Measurements from ENCODE around the gene PISD. TPM values are rescaled to one million over a fixed set of nuclear protein-coding genes. Genes with fewer than 3 reads are reported as not detected.
"Not testable (repeated sequence)": the region's sequence is repeated elsewhere in the genome, so short reads cannot be mapped to it uniquely, and the experiment has no call there.

PISD gene
- total RNA-seq, 2 donors from 2014 or later, result 39.1 to 43.4 TPM

DNA sequence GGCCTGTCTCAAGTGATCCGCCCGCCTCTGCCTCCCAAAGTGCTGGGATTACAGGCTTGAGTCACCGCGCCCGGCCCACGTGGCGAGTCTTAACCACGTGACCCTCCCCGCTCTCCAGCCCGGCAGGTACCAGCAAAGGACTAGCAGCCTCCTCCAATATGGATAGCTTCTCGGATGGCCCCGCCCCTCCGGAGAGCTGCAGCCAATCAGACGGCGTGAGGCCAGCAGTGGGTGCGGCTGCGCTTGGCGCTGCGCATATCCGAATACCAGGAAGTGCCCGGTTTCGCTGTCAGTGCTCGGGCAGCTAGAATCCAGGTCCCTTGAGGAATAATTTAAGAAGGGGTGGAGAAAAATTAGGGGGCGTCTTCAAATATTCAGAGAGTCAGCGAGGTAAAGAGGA lies 14.7 kb upstream of the PISD start:
- Histone ChIP-seq H3K4me1 (ENCODE audit: control insufficient read depth, insufficient read depth, low read length) (no peaks in the 10 kb centered on the region), H3K4me3 (ENCODE audit: low read length) (no peak overlapping the region), H3K36me3 (ENCODE audit: control insufficient read depth, insufficient read depth, low read length) (no peaks in the 10 kb centered on the region), H3K9ac (ENCODE audit: extremely low read depth, low read length, poor library complexity, severe bottlenecking) (no peak overlapping the region), H3K9me3 (ENCODE audit: control insufficient read depth, low read length) (no peaks in the 10 kb centered on the region), H3K27me3 (ENCODE audit: control insufficient read depth, insufficient read depth, low read length, poor library complexity, severe bottlenecking) (no peaks in the 10 kb centered on the region), H3K27ac (ENCODE audit: low read depth, low read length) (no peak overlapping the region)
- H3K27ac Mint-ChIP-seq, result no peak overlapping the region
- peak overlapping the region; percentile 60 for H3K4me3 Mint-ChIP-seq
- 85 to 91% methylated on average over 17 to 25 of the region's 25 CpGs for WGBS, 2 experiments (ENCODE audit: insufficient coverage in 1 of 2, insufficient read length in 1 of 2)
- H3K36me3 Mint-ChIP-seq (ENCODE audit: low read depth), result no peaks in the 10 kb centered on the region
- peaks cover 4% of the 10 kb centered on the region for H3K9me3 Mint-ChIP-seq
- H3K4me1 Mint-ChIP-seq, result no peaks in the 10 kb centered on the region
- DNase-seq, result peak; percentile 97
- TF ChIP-seq, protein P1, sequence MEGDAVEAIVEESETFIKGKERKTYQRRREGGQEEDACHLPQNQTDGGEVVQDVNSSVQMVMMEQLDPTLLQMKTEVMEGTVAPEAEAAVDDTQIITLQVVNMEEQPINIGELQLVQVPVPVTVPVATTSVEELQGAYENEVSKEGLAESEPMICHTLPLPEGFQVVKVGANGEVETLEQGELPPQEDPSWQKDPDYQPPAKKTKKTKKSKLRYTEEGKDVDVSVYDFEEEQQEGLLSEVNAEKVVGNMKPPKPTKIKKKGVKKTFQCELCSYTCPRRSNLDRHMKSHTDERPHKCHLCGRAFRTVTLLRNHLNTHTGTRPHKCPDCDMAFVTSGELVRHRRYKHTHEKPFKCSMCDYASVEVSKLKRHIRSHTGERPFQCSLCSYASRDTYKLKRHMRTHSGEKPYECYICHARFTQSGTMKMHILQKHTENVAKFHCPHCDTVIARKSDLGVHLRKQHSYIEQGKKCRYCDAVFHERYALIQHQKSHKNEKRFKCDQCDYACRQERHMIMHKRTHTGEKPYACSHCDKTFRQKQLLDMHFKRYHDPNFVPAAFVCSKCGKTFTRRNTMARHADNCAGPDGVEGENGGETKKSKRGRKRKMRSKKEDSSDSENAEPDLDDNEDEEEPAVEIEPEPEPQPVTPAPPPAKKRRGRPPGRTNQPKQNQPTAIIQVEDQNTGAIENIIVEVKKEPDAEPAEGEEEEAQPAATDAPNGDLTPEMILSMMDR (conservative IDR thresholded peaks at IDR 0.05), result no peak
- peaks cover 7% of the 10 kb centered on the region for H3K27me3 Mint-ChIP-seq (ENCODE audit: insufficient read depth)

DNA sequence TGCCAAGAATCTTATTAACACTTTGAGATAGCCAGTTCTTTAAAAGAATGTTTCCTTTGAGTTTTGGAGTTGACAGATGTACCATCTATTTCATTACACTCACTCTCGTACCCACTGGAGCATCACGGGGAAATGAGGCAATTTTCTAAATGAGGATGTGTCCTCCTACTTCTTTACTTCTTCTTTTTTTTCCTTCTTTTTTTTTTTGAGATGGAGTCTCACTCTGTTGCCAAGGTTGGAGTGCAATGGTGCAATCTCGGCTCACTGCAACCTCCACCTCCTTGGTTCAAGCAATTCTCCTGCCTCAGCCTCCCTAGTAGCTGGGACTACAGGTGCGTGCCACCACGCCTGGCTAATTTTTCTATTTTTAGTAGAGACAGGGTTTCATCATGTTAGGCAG lies 12.2 kb upstream of the PISD start:
- not testable (repeated sequence) for DNase-seq; H3K27me3 ChIP-seq (ENCODE audit: control insufficient read depth, insufficient read depth, low read length, poor library complexity, severe bottlenecking); H3K4me1 ChIP-seq (ENCODE audit: control insufficient read depth, insufficient read depth, low read length); H3K4me1 Mint-ChIP-seq; H3K9me3 Mint-ChIP-seq; H3K9me3 ChIP-seq (ENCODE audit: control insufficient read depth, low read length); H3K4me3 ChIP-seq (ENCODE audit: low read length); H3K27me3 Mint-ChIP-seq (ENCODE audit: insufficient read depth); H3K36me3 ChIP-seq (ENCODE audit: control insufficient read depth, insufficient read depth, low read length); H3K27ac ChIP-seq (ENCODE audit: low read depth, low read length); H3K36me3 Mint-ChIP-seq (ENCODE audit: low read depth); H3K27ac Mint-ChIP-seq; H3K4me3 Mint-ChIP-seq; H3K9ac ChIP-seq (ENCODE audit: extremely low read depth, low read length, poor library complexity, severe bottlenecking)
- WGBS, 2 experiments (ENCODE audit: insufficient coverage in 1 of 2, insufficient read length in 1 of 2), result 89 to 96% methylated on average over 3 to 5 of the region's 5 CpGs

DNA sequence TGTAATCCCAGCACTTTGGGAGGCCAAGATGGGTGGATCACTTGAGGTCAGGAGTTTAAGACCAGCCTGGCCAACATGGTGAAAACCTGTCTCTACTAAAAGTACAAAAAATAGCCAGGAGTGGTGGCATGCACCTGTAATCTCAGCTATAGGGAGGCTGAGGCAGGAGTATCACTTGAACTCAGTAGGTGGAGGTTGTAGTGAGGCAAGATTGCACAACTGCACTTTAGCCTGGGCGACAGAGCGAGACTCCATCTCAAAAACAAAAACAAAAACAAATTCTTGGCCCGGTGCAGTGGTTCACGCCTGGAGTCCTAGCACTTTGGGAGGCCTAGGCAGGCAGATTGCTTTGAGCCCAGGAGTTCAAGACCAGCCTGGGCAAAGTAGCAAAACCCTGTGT lies 6.8 kb upstream of the PISD start:
- not testable (repeated sequence) for H3K9me3 Mint-ChIP-seq; H3K27me3 ChIP-seq (ENCODE audit: control insufficient read depth, insufficient read depth, low read length, poor library complexity, severe bottlenecking); H3K4me1 ChIP-seq (ENCODE audit: control insufficient read depth, insufficient read depth, low read length); H3K36me3 Mint-ChIP-seq (ENCODE audit: low read depth); H3K36me3 ChIP-seq (ENCODE audit: control insufficient read depth, insufficient read depth, low read length); DNase-seq; H3K9me3 ChIP-seq (ENCODE audit: control insufficient read depth, low read length); H3K4me3 ChIP-seq (ENCODE audit: low read length); H3K27ac ChIP-seq (ENCODE audit: low read depth, low read length); H3K27ac Mint-ChIP-seq; H3K27me3 Mint-ChIP-seq (ENCODE audit: insufficient read depth); H3K4me1 Mint-ChIP-seq; H3K4me3 Mint-ChIP-seq; H3K9ac ChIP-seq (ENCODE audit: extremely low read depth, low read length, poor library complexity, severe bottlenecking)
- 70 to 89% methylated on average over 3 to 4 of the region's 4 CpGs for WGBS, 2 experiments (ENCODE audit: insufficient coverage in 1 of 2, insufficient read length in 1 of 2)

DNA sequence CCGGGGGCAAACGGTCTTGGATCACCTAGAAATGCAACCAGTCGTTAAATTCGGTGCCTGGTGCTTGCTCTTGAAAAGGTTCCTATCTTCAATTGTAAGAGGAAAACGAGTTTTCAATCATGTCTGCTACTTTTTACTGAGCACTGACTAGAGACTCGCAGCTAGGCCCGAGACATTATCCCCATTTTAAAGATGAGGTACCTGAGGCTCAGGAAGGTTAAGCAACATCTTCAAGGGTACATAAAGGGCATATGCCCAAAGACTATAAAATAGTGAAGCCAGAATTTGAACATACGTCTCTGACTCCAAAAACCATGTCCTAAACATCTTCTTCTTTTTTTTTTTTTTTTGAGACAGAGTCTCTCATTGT lies 638 bp upstream of the PISD start:
- Histone ChIP-seq H3K36me3 (ENCODE audit: control insufficient read depth, insufficient read depth, low read length) (peaks cover 4% of the 10 kb centered on the region), H3K9ac (ENCODE audit: extremely low read depth, low read length, poor library complexity, severe bottlenecking) (peak overlapping the region; percentile 27), H3K27me3 (ENCODE audit: control insufficient read depth, insufficient read depth, low read length, poor library complexity, severe bottlenecking) (no peaks in the 10 kb centered on the region), H3K4me1 (ENCODE audit: control insufficient read depth, insufficient read depth, low read length) (no peaks in the 10 kb centered on the region), H3K9me3 (ENCODE audit: control insufficient read depth, low read length) (no peaks in the 10 kb centered on the region), H3K27ac (ENCODE audit: low read depth, low read length) (no peak overlapping the region), H3K4me3 (ENCODE audit: low read length) (peak overlapping the region; percentile 98)
- Mint-ChIP-seq H3K27ac (peak overlapping the region; percentile 99), H3K9me3 (no peaks in the 10 kb centered on the region), H3K4me1 (peaks cover 5% of the 10 kb centered on the region), H3K4me3 (peak overlapping the region; percentile 95), H3K27me3 (ENCODE audit: insufficient read depth) (no peaks in the 10 kb centered on the region), H3K36me3 (ENCODE audit: low read depth) (peaks cover 4% of the 10 kb centered on the region)
- TF ChIP-seq, protein P1 (conservative IDR thresholded peaks at IDR 0.05), result no peak
- no peak for DNase-seq
- whole genome bisulfite sequencing, 2 experiments (ENCODE audit: insufficient coverage in 1 of 2, insufficient read length in 1 of 2), result 70 to 72% methylated on average over 8 of the region's 8 CpGs

DNA sequence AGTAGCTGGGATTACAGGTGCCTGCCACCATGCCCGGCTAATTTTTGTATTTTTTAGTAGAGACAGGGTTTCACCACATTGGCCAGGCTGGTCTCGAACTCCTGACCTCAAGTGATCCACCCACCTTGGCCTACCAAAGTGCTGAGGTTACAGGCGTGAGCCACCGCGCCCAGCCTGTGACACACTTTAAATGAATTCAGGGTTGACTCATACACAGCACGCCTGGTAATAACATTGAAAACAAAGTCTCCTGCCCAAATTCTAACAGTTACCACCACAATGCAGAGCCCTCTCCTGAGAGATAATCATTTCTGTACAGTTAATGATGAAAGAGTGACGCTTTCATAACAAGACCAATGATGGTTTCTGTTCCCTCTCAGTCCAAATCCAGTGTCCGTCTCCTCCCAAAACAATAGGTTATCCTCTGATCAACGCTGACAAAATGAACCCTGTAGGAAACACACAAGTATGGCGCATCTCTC lies 1.1 kb downstream of the PISD start:
- not testable (repeated sequence) for H3K36me3 Mint-ChIP-seq (ENCODE audit: low read depth); H3K9me3 Mint-ChIP-seq; H3K27me3 ChIP-seq (ENCODE audit: control insufficient read depth, insufficient read depth, low read length, poor library complexity, severe bottlenecking); H3K4me1 Mint-ChIP-seq; H3K27ac ChIP-seq (ENCODE audit: low read depth, low read length); H3K9me3 ChIP-seq (ENCODE audit: control insufficient read depth, low read length); H3K27me3 Mint-ChIP-seq (ENCODE audit: insufficient read depth); H3K36me3 ChIP-seq (ENCODE audit: control insufficient read depth, insufficient read depth, low read length); DNase-seq; H3K4me1 ChIP-seq (ENCODE audit: control insufficient read depth, insufficient read depth, low read length)
- H3K27ac Mint-ChIP-seq, result peak overlapping the region; percentile 99
- H3K4me3 Mint-ChIP-seq, result peak overlapping the region; percentile 95
- WGBS, 2 experiments (ENCODE audit: insufficient coverage in 1 of 2, insufficient read length in 1 of 2), result 68 to 71% methylated on average over 8 to 9 of the region's 10 CpGs
- H3K9ac ChIP-seq (ENCODE audit: extremely low read depth, low read length, poor library complexity, severe bottlenecking), result peak overlapping the region; percentile 73
- peak overlapping the region; percentile 98 for H3K4me3 ChIP-seq (ENCODE audit: low read length)
